GM21526 (cell line): ENCODE data around the gene SHC3.
"Not testable (repeated sequence)": the region's sequence is repeated elsewhere in the genome, so short reads cannot be mapped to it uniquely, and the experiment has no call there.

ENCODE experiments used
- ATAC-seq: cut with Tn5 transposase; IDR thresholded peaks from one replicate; pipeline ENCODE4 v1.9.1; 2021; ENCODE audit warnings: moderate library complexity; ENCODE audit not compliant: unreplicated experiment, low FRiP score

The SHC3 gene

GRCh38 chr9:89177944-89178829 is at the start of gene SHC3:
Gene SHC3 (minus strand): TSS chr9:89178818. CDS start chr9:89178460, 358 bp downstream.
- no peak for ATAC-seq

- no peak for ATAC-seq
Measured at GRCh38 chr9:89225991-89226471, 47.4 kb upstream of the SHC3 start.

- ATAC-seq, result no peak
Measured at GRCh38 chr9:89225587-89225986, 47.0 kb upstream of the SHC3 start.

GRCh38 chr9:89225036-89225435 is 46.4 kb upstream of the SHC3 start:
- no peak for ATAC-seq

GRCh38 chr9:89224633-89225032 is 46.0 kb upstream of the SHC3 start:
- no peak for ATAC-seq

- no peak for ATAC-seq
Measured at GRCh38 chr9:89223396-89223977, 44.9 kb upstream of the SHC3 start.

GRCh38 chr9:89219637-89220036 is 41.0 kb upstream of the SHC3 start:
- ATAC-seq, result no peak

GRCh38 chr9:89218040-89218928 is 39.7 kb upstream of the SHC3 start:
- no peak for ATAC-seq

- no peak for ATAC-seq
Measured at GRCh38 chr9:89215342-89215741, 36.7 kb upstream of the SHC3 start.

- ATAC-seq, result no peak
Measured at GRCh38 chr9:89213396-89213880, 34.8 kb upstream of the SHC3 start.

- ATAC-seq, result no peak
Measured at GRCh38 chr9:89212171-89212570, 33.6 kb upstream of the SHC3 start.

GRCh38 chr9:89209311-89209710 is 30.7 kb upstream of the SHC3 start:
- not testable (repeated sequence) for ATAC-seq

GRCh38 chr9:89207026-89207425 is 28.4 kb upstream of the SHC3 start:
- no peak for ATAC-seq

GRCh38 chr9:89204801-89205200 is 26.2 kb upstream of the SHC3 start:
- no peak for ATAC-seq

GRCh38 chr9:89195131-89195797 is 16.6 kb upstream of the SHC3 start:
- no peak for ATAC-seq

- no peak for ATAC-seq
Measured at GRCh38 chr9:89194421-89195130, 16.0 kb upstream of the SHC3 start.

GRCh38 chr9:89191004-89191403 is 12.4 kb upstream of the SHC3 start:
- ATAC-seq, result no peak

GRCh38 chr9:89189215-89189614 is 10.6 kb upstream of the SHC3 start:
- ATAC-seq, result no peak

GRCh38 chr9:89187950-89188349 is 9.3 kb upstream of the SHC3 start:
- ATAC-seq, result no peak

- no peak for ATAC-seq
Measured at GRCh38 chr9:89187541-89187940, 8.9 kb upstream of the SHC3 start.
